H1 (cell line): ENCODE data around the gene RPRD2. TPM values are rescaled to one million over a fixed set of nuclear protein-coding genes. Genes with fewer than 3 reads are reported as not detected.

ENCODE experiments used
- CTCF ChIA-PET: fragments of 300-600 bp; sonication (Branson Sonifier 250); formaldehyde crosslinking; loops from one replicate; lab custom pipeline; 2021; ENCODE audit not compliant: partially characterized antibody; lab: Charles Lee
- POLR2A ChIA-PET: fragments of 300-600 bp; sonication (Branson Sonifier 250); formaldehyde crosslinking; loops from one replicate; lab custom pipeline; 2021; ENCODE audit warnings: inconsistent platforms; ENCODE audit not compliant: partially characterized antibody; lab: Charles Lee
- DNase-seq, 2 experiments: peaks; one replicate each; pipeline versions ENCODE4 v3.0.0 to v3.0.0-alpha.2; 2010 to 2022; ENCODE audit warnings: low spot score in 2 of 2, low read depth in 1 of 2, mixed read lengths in 1 of 2
- FAIRE-seq: peaks from 2 replicates; lab custom pipeline; 2011; peaks lifted over from hg19 to GRCh38; lab: Jason Lieb, UNC
- H2AFZ ChIP-seq: 2 replicates; pipeline ENCODE4 v1.8.1; 2012; ENCODE audit warnings: low read length, inconsistent platforms
- H2AK5ac ChIP-seq: 2 replicates; pipeline ENCODE4 v1.6.1; 2013; ENCODE audit warnings: low read depth, low read length
- H2BK120ac ChIP-seq: replicated peaks from 2 replicates; pipeline ENCODE3; 2013; ENCODE audit warnings: low read depth, low read length, inconsistent platforms
- H2BK12ac ChIP-seq: 2 replicates; pipeline ENCODE4 v1.6.1; 2013; ENCODE audit warnings: low read depth, low read length
- H2BK15ac ChIP-seq: 2 replicates; pipeline ENCODE4 v1.6.1; 2013; ENCODE audit warnings: low read length
- H2BK20ac ChIP-seq: 2 replicates; pipeline ENCODE4 v1.6.1; 2013; ENCODE audit warnings: low read length
- H2BK5ac ChIP-seq: 2 replicates; pipeline ENCODE4 v1.6.1; 2013; ENCODE audit warnings: low read depth, low read length
- H3K14ac ChIP-seq: 2 replicates; pipeline ENCODE4 v1.6.1; 2013; ENCODE audit warnings: inconsistent platforms; ENCODE audit not compliant: insufficient read length
- H3K18ac ChIP-seq: 2 replicates; pipeline ENCODE4 v1.6.1; 2013; ENCODE audit warnings: low read length; ENCODE audit errors: extremely low read depth
- H3K23ac ChIP-seq: 2 replicates; pipeline ENCODE4 v1.6.1; 2013; ENCODE audit warnings: inconsistent platforms; ENCODE audit not compliant: insufficient read length
- H3K23me2 ChIP-seq: 2 replicates; pipeline ENCODE4 v1.6.1; 2013; ENCODE audit warnings: low read depth, low read length
- H3K27ac ChIP-seq: 2 replicates; pipeline ENCODE4 v1.6.1; 2011; ENCODE audit warnings: low read depth, low read length, inconsistent platforms
- H3K27me3 ChIP-seq, 4 experiments: replicated peaks in 1 of 4; 1 replicate in 1 of 4; 2 replicates in 3 of 4; pipeline versions ENCODE4 v1.6.1 to v1.8.1; 2011 to 2013; ENCODE audit warnings: low read length in 3 of 4, mild to moderate bottlenecking in 3 of 4, inconsistent platforms in 2 of 4, mixed read lengths in 2 of 4, moderate library complexity in 1 of 4; ENCODE audit not compliant: control insufficient read depth in 3 of 4, insufficient read depth in 3 of 4; ENCODE audit errors: extremely low read depth in 1 of 4
- H3K36me3 ChIP-seq, 4 experiments: 2 replicates each; pipeline versions ENCODE4 v1.6.1 to v1.8.1; 2011 to 2013; ENCODE audit warnings: mild to moderate bottlenecking in 4 of 4, low read length in 3 of 4, moderate library complexity in 2 of 4, control low read depth in 1 of 4, inconsistent platforms in 1 of 4; ENCODE audit not compliant: insufficient read depth in 4 of 4, control insufficient read depth in 2 of 4
- H3K4ac ChIP-seq: replicated peaks from 2 replicates; pipeline ENCODE3; 2013; ENCODE audit warnings: low read length, low read depth, mixed read lengths, inconsistent platforms; ENCODE audit not compliant: insufficient read length
- H3K4me1 ChIP-seq, 4 experiments: replicated peaks in 1 of 4; 1 replicate in 1 of 4; 2 replicates in 3 of 4; pipeline versions ENCODE4 v1.6.1 to v1.8.1; 2011 to 2013; ENCODE audit warnings: low read length in 3 of 4, inconsistent platforms in 2 of 4, mixed read lengths in 1 of 4; ENCODE audit not compliant: insufficient read depth in 4 of 4, control insufficient read depth in 3 of 4
- H3K4me2 ChIP-seq, 2 experiments: 2 replicates each; pipeline versions ENCODE4 v1.6.1 to v1.8.1; 2011 to 2013; ENCODE audit warnings: low read depth in 2 of 2, low read length in 2 of 2, control low read depth in 1 of 2, inconsistent platforms in 1 of 2, mild to moderate bottlenecking in 1 of 2; ENCODE audit not compliant: insufficient read depth in 1 of 2
- H3K4me3 ChIP-seq, 4 experiments: fragments of 200-600, 300-600 bp in 1 of 4; sonication (generic), shearing (Covaris generic), sonication (Bioruptor Twin) in 1 of 4; 2 replicates each; pipeline versions ENCODE4 v1.5.1 to v1.8.1; 2011 to 2016; ENCODE audit warnings: low read length in 4 of 4, low read depth in 3 of 4, control low read depth in 2 of 4, inconsistent platforms in 2 of 4, mild to moderate bottlenecking in 2 of 4, mixed read lengths in 1 of 4, moderate library complexity in 1 of 4; ENCODE audit not compliant: insufficient read depth in 2 of 4; ENCODE audit errors: extremely low read depth in 1 of 4
- H3K56ac ChIP-seq: replicated peaks from 2 replicates; pipeline ENCODE3; 2013; ENCODE audit warnings: low read depth, mild to moderate bottlenecking, mixed read lengths, low read length, inconsistent platforms; ENCODE audit not compliant: insufficient read length
- H3K79me1 ChIP-seq: 2 replicates; pipeline ENCODE4 v1.6.1; 2013; ENCODE audit warnings: low read depth, low read length, control low read depth
- H3K79me2 ChIP-seq, 2 experiments: 2 replicates each; pipeline versions ENCODE4 v1.6.1 to v1.8.1; 2012 to 2013; ENCODE audit warnings: low read length in 2 of 2, mild to moderate bottlenecking in 2 of 2, inconsistent platforms in 1 of 2; ENCODE audit not compliant: insufficient read depth in 2 of 2, control insufficient read depth in 1 of 2
- H3K9ac ChIP-seq, 4 experiments: replicated peaks in 1 of 4; 1 replicate in 1 of 4; 2 replicates in 3 of 4; pipeline versions ENCODE4 v1.6.1 to v1.8.1; 2011 to 2013; ENCODE audit warnings: low read depth in 3 of 4, low read length in 3 of 4, control low read depth in 2 of 4, mild to moderate bottlenecking in 2 of 4, moderate library complexity in 2 of 4, inconsistent platforms in 1 of 4; ENCODE audit errors: extremely low read depth in 1 of 4
- H3K9me3 ChIP-seq, 2 experiments: 2 replicates each; pipeline versions ENCODE4 v1.6.1 to v1.8.1; 2012 to 2013; ENCODE audit warnings: mild to moderate bottlenecking in 2 of 2, moderate library complexity in 2 of 2, control low read depth in 1 of 2, inconsistent platforms in 1 of 2, low read depth in 1 of 2, low read length in 1 of 2, mixed read lengths in 1 of 2; ENCODE audit not compliant: insufficient read depth in 2 of 2
- H4K20me1 ChIP-seq, 2 experiments: replicated peaks in 1 of 2; 2 replicates each; pipeline versions ENCODE3 to v1.8.1; 2011 to 2013; ENCODE audit warnings: inconsistent platforms in 2 of 2, low read length in 2 of 2, mild to moderate bottlenecking in 1 of 2; ENCODE audit not compliant: insufficient read depth in 2 of 2, control insufficient read depth in 1 of 2
- H4K5ac ChIP-seq: 2 replicates; pipeline ENCODE4 v1.6.1; 2013; ENCODE audit warnings: low read length, low read depth, mixed read lengths, inconsistent platforms; ENCODE audit not compliant: insufficient read length
- H4K8ac ChIP-seq: 2 replicates; pipeline ENCODE4 v1.8.0; 2013; ENCODE audit warnings: mild to moderate bottlenecking, moderate library complexity, low read length, inconsistent platforms; ENCODE audit not compliant: insufficient read depth; ENCODE audit errors: extremely low read depth
- H4K91ac ChIP-seq: replicated peaks from 2 replicates; pipeline ENCODE3; 2013; ENCODE audit warnings: low read length, mixed read lengths, inconsistent platforms; ENCODE audit not compliant: insufficient read length
- whole genome bisulfite sequencing, 2 experiments: shearing (Covaris generic) in 1 of 2; methylation state at CpG; one replicate each; pipeline versions ENCODE4 v1.1.6 to v1.1.7; 2013 to 2015; ENCODE audit warnings: low lambda C conversion rate in 2 of 2, mixed read lengths in 2 of 2, inconsistent platforms in 1 of 2, low coverage in 1 of 2, missing lambda C conversion rate in 1 of 2; ENCODE audit not compliant: insufficient replicate concordance in 2 of 2, insufficient coverage in 1 of 2, insufficient read length in 1 of 2; ENCODE audit errors: extremely low coverage in 1 of 2, missing lambda C conversion rate in 1 of 2; 5-methylcytosine and 5-hydroxymethylcytosine counted together
- polyA plus RNA-seq, 7 experiments: library from polyadenylated mRNA; depleted of rRNA in 3 of 7; stranded (reverse) in 5 of 7; unstranded in 2 of 7; fragments of >200 nt in 5 of 7; fragments of 200-250 nt in 2 of 7; gene quantifications; 1 replicate in 5 of 7; 2 replicates in 1 of 7; 4 replicates in 1 of 7; pipeline versions ENCODE4 v1.2.1 to v1.2.3, GENCODE V29; 2011 to 2013; ENCODE audit warnings: missing spikeins in 2 of 7, mixed read lengths in 2 of 7
- total RNA-seq: library from RNA; stranded (reverse); fragmentation: NEBNext Ultra II Directional; extraction: Animal tissue kit (Norgen Biotek cat#: 25700); gene quantifications from 2 replicates; pipeline ENCODE4 v1.2.1, GENCODE V29; 2021

Gene RPRD2
- total and polyA plus RNA-seq, 2 of the 8 experiments (the other 6 are each of a cell fraction or from before 2014, with no cell fraction given), result 14.4 to 32.4 TPM

DNA sequence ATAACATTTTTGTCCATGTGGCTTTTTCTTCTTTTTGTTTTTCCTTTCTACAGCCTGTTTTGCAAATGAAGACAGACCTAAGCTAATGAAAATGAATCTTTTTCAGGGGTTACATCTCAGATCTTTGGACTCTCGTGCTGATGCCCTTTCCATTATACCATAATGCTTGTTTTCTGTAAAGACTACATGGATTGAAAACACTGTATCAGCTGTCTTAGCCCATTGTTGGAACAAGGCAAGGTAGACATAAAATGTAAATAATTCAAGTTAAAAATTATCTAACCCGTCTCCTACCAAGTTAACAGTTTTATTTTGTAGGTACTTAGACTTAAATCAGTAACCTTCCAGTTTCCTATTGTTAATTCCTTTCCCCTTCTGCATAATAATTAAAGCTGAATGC lies 44.9 kb downstream of the RPRD2 start:
- Histone ChIP-seq H3K79me1 (no peaks in the 10 kb centered on the region; the same call in 1 of the 2 replicates), H3K27ac (no peak overlapping the region), H3K4me1 (peaks cover 0 to 8% (median 4%) of the 10 kb centered on the region in 4 experiments; a peak in 6 of 7 replicates), H3K36me3 (no peaks in the 10 kb centered on the region), H3K9ac (no peak overlapping the region), H3K23ac (no peak overlapping the region), H2BK120ac (no peak overlapping the region), H3K79me2 (peaks cover 3 to 83% of the 10 kb centered on the region in 2 experiments), H2BK5ac (no peak overlapping the region), H2BK20ac (no peak overlapping the region), H3K4me3 (no peak overlapping the region), H3K23me2 (no peaks in the 10 kb centered on the region), H3K9me3 (no peaks in the 10 kb centered on the region), H4K8ac (no peak overlapping the region), H3K4me2 (no peak overlapping the region), H2AFZ (no peak overlapping the region), H2BK12ac (no peak overlapping the region), H3K56ac (no peak overlapping the region), H4K91ac (no peak overlapping the region), H3K4ac (no peak overlapping the region), H3K14ac (no peak overlapping the region), H4K5ac (no peak overlapping the region), H2AK5ac (no peak overlapping the region), H2BK15ac (no peak overlapping the region), H4K20me1 (peaks cover 0 to 9% of the 10 kb centered on the region in 2 experiments), H3K27me3 (no peaks in the 10 kb centered on the region), H3K18ac (no peak overlapping the region)
- ChIA-PET POLR2A (no interaction called here), CTCF (no interaction called here)
- 79% methylated on average over 2 of the region's 2 CpGs; no CpG with 5 or more reads in 1 of the 2 experiments for WGBS, 2 experiments
- DNase-seq (no peak), FAIRE-seq (no peak)
